Gastrocnemius medialis (tissue), 4 donors: ENCODE data around the gene SLC25A39.
"Not testable (repeated sequence)": the region's sequence is repeated elsewhere in the genome, so short reads cannot be mapped to it uniquely, and the experiment has no call there.

Source experiments
- CTCF ChIP-seq, 5 experiments: fragments of 450-650 bp in 3 of 5; fragments of 200-600 bp in 2 of 5; sonication (generic) in 2 of 5; IDR thresholded peaks in 4 of 5; conservative IDR thresholded peaks in 1 of 5; 1 replicate in 4 of 5; 2 replicates in 1 of 5; pipeline ENCODE4 v1.5.1; 2016 to 2019; ENCODE audit warnings: antibody characterized with exemption in 5 of 5, mild to moderate bottlenecking in 3 of 5, moderate library complexity in 3 of 5
- POLR2A ChIP-seq, 2 donors: fragments of 450-650 bp; IDR thresholded peaks; one replicate each; pipeline ENCODE4 v1.6.1; 2017; ENCODE audit warnings: antibody characterized with exemption in 2 of 2, mild to moderate bottlenecking in 2 of 2, moderate library complexity in 2 of 2

DNA sequence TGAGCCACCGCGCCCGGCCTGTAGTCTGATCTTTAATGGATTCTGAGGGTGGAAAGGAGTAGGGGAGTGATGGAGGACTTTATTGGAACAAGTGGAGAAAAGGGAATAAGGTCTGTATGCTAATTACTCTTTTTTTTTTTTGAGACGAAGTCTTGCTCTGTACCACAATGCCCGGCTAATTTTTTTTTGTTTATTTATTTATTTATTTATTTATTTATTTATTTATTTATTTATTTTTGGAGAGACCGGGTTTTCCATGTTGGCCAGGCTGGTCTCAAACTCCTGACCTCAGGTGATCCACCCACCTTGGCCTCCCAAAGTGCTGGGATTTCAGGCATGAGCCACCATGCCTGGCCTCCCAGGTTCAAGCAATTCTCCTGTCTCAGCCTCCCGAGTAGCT lies 4.9 kb upstream of the SLC25A39 start:
- TF ChIP-seq CTCF (IDR thresholded peaks at IDR 0.05 in 4 of 5, conservative IDR thresholded peaks at IDR 0.05 in 1 of 5); POLR2A (IDR thresholded peaks at IDR 0.05): not testable (repeated sequence)
